Large intestine (tissue), 3 donors: ENCODE results near the gene OR5B2. TPM values are rescaled to one million over a fixed set of nuclear protein-coding genes. Genes with fewer than 3 reads are reported as not detected.
"Not testable (repeated sequence)": the region's sequence is repeated elsewhere in the genome, so short reads cannot be mapped to it uniquely, and the experiment has no call there.

Experiments used
- DNase-seq, 2 donors: peaks; one replicate each; pipeline versions ENCODE4 v3.0.0 to v3.0.0-alpha.2; 2013
- H3K27ac ChIP-seq: one replicate; pipeline ENCODE4 v1.5.1; 2013; ENCODE audit warnings: low read length
- H3K27me3 ChIP-seq: 2 replicates; pipeline ENCODE4 v1.6.1; 2013; ENCODE audit warnings: low read length; ENCODE audit not compliant: control insufficient read depth, insufficient read depth
- H3K36me3 ChIP-seq: 2 replicates; pipeline ENCODE4 v1.6.1; 2013; ENCODE audit warnings: low read length; ENCODE audit not compliant: control insufficient read depth, insufficient read depth
- H3K4me1 ChIP-seq: one replicate; pipeline ENCODE4 v1.6.1; 2013; ENCODE audit warnings: low read length; ENCODE audit not compliant: control insufficient read depth, insufficient read depth
- H3K4me3 ChIP-seq: one replicate; pipeline ENCODE4 v1.5.1; 2013; ENCODE audit warnings: low read length
- H3K9me3 ChIP-seq: one replicate; pipeline ENCODE4 v1.6.1; 2013; ENCODE audit warnings: mild to moderate bottlenecking, low read depth, low read length, moderate library complexity; ENCODE audit not compliant: control insufficient read depth
- WGBS: methylation state at CpG from one replicate; pipeline ENCODE4 v1.1.5; 2013; ENCODE audit warnings: low lambda C conversion rate; ENCODE audit not compliant: insufficient coverage; 5-methylcytosine and 5-hydroxymethylcytosine counted together
- polyA plus RNA-seq: library from polyadenylated mRNA; unstranded; fragments of 120-200 nt; gene quantifications from one replicate; pipeline ENCODE4 v1.2.1, GENCODE V29; 2013

Gene OR5B2
- polyA plus RNA-seq, 1 donor: 0.01 TPM

GRCh38 chr11:58429273-58429672, 1.4 kb upstream of the OR5B2 start:
- no peak for DNase-seq
- H3K9me3 ChIP-seq: no peaks in the 10 kb centered on the region
- H3K27me3 ChIP-seq: no peaks in the 10 kb centered on the region
- no peak overlapping the region for H3K27ac ChIP-seq
- H3K4me3 ChIP-seq: no peak overlapping the region
- no CpG with 5 or more reads among the region's 1 CpG for WGBS
- no peaks in the 10 kb centered on the region for H3K4me1 ChIP-seq
- no peaks in the 10 kb centered on the region for H3K36me3 ChIP-seq

- Histone ChIP-seq H3K4me1 (no peaks in the 10 kb centered on the region), H3K4me3 (no peak within 1 kb of the TSS), H3K9me3 (peaks cover 7% of the 10 kb centered on the region), H3K27ac (no peak within 1 kb of the TSS), H3K36me3 (no peaks in the 10 kb centered on the region), H3K27me3 (no peaks in the 10 kb centered on the region)
- no peak for DNase-seq
- WGBS: no CpG with 5 or more reads among the region's 1 CpG
Observed at GRCh38 chr11:58406774-58407173, 21.1 kb downstream of the OR5B2 start, which contains the start of gene OR5B3. TSS of gene OR5B3 (minus strand) at chr11:58406874. CDS start at chr11:58403409, 3,465 bp downstream.

- not testable (repeated sequence) for DNase-seq, H3K9me3 ChIP-seq, H3K4me3 ChIP-seq, H3K27ac ChIP-seq, H3K4me1 ChIP-seq, H3K27me3 ChIP-seq, H3K36me3 ChIP-seq
- WGBS: no CpG with 5 or more reads among the region's 2 CpGs
Observed at GRCh38 chr11:58399622-58400021, 28.3 kb downstream of the OR5B2 start.

GRCh38 chr11:58395581-58395980, 32.3 kb downstream of the OR5B2 start:
- Histone ChIP-seq H3K4me3 (no peak overlapping the region), H3K36me3 (no peaks in the 10 kb centered on the region), H3K27me3 (no peaks in the 10 kb centered on the region), H3K4me1 (no peaks in the 10 kb centered on the region), H3K9me3 (peaks cover 8% of the 10 kb centered on the region), H3K27ac (no peak overlapping the region)
- WGBS: 57% methylated on average over 1 of the region's 2 CpGs
- no peak for DNase-seq

- no peaks in the 10 kb centered on the region for H3K27me3 ChIP-seq
- H3K36me3 ChIP-seq: no peaks in the 10 kb centered on the region
- H3K9me3 ChIP-seq: peaks cover 11% of the 10 kb centered on the region
- H3K4me3 ChIP-seq: no peak overlapping the region
- H3K27ac ChIP-seq: no peak overlapping the region
- no peak for DNase-seq
- no peaks in the 10 kb centered on the region for H3K4me1 ChIP-seq
Observed at GRCh38 chr11:58394195-58394594, 33.7 kb downstream of the OR5B2 start.

- Histone ChIP-seq H3K4me3 (no peak overlapping the region), H3K27me3 (no peaks in the 10 kb centered on the region), H3K4me1 (no peaks in the 10 kb centered on the region), H3K9me3 (peaks cover 11% of the 10 kb centered on the region), H3K36me3 (no peaks in the 10 kb centered on the region), H3K27ac (no peak overlapping the region)
- no CpG with 5 or more reads among the region's 1 CpG for WGBS
- DNase-seq: no peak
Observed at GRCh38 chr11:58392746-58393145, 35.2 kb downstream of the OR5B2 start.

GRCh38 chr11:58391879-58392278, 36.0 kb downstream of the OR5B2 start:
- WGBS: no CpG with 5 or more reads among the region's 1 CpG
- H3K36me3 ChIP-seq: no peaks in the 10 kb centered on the region
- no peak overlapping the region for H3K4me3 ChIP-seq

GRCh38 chr11:58390551-58391063, 37.3 kb downstream of the OR5B2 start:
- H3K9me3 ChIP-seq: peaks cover 11% of the 10 kb centered on the region
- H3K36me3 ChIP-seq: no peaks in the 10 kb centered on the region
- WGBS: no CpG with 5 or more reads among the region's 18 CpGs
- no peak overlapping the region for H3K27ac ChIP-seq
- H3K4me1 ChIP-seq: no peaks in the 10 kb centered on the region
- DNase-seq: no peak
- H3K4me3 ChIP-seq: no peak overlapping the region
- no peaks in the 10 kb centered on the region for H3K27me3 ChIP-seq

More at GRCh38 chr11:58391879-58392278, 36.0 kb downstream of the OR5B2 start:
- Histone ChIP-seq H3K4me1 (no peaks in the 10 kb centered on the region), H3K9me3 (peaks cover 11% of the 10 kb centered on the region), H3K27ac (no peak overlapping the region), H3K27me3 (no peaks in the 10 kb centered on the region)
- no peak for DNase-seq

Other genes with a start within 250 kb of the OR5B2 start
- not detected for gene OR9Q2, start 239.1 kb downstream of the OR5B2 start, polyA plus RNA-seq
- not detected for gene OR1S2, start 224.0 kb downstream of the OR5B2 start, polyA plus RNA-seq
- not detected for gene OR1S1, start 215.4 kb downstream of the OR5B2 start, polyA plus RNA-seq
- not detected for gene OR10Q1, start 199.2 kb downstream of the OR5B2 start, polyA plus RNA-seq
- not detected for gene OR10W1, start 159.9 kb downstream of the OR5B2 start, polyA plus RNA-seq
- not detected for gene OR5B17, start 69.1 kb downstream of the OR5B2 start, polyA plus RNA-seq
- not detected for gene OR5B3, start 21.2 kb downstream of the OR5B2 start, polyA plus RNA-seq
- gene OR5B12, start 14.1 kb upstream of the OR5B2 start, polyA plus RNA-seq: 0.03 TPM
- 0.07 TPM for gene OR5B21, start 80.0 kb upstream of the OR5B2 start, polyA plus RNA-seq
- 13.4 TPM for gene LPXN, start 147.7 kb upstream of the OR5B2 start, polyA plus RNA-seq
- 51.5 TPM for gene ZFP91, start 150.9 kb upstream of the OR5B2 start, polyA plus RNA-seq
- 1.4 TPM for gene CNTF, start 194.5 kb upstream of the OR5B2 start, polyA plus RNA-seq